ENCODE measurements around the gene CTNNA2.

CTNNA2 gene

DNA sequence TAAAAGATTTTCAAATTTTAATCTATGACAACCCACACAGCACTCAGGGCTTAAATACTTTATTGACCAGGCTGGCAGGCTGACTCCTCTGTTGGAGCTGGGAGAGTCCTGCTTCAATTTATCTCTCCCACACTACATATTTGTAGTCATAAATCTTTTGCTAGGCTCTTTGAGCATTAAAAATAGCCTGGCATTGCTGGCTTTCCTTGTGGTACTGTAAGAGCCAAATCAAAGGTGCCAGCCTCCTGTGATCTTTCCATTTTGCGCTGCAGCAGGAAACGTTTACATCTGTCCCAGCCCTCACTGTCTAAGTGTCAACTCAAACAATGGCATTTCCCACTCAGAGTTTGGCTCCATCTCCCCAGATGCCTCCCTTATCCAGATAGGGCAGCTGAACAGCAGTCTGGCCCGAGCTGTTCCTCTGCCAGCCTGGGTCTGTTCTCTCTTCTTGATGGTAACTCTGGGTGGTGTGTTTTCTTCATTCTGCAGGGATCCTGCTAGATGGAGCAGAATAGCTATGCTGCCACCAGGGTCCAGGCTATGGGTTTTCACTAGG lies 729.6 kb downstream of the CTNNA2 start:
- no peak for TF ChIP-seq POLR2AphosphoS5 (IDR thresholded peaks at IDR 0.05; ENCODE audit: low read depth, low read length)

DNA sequence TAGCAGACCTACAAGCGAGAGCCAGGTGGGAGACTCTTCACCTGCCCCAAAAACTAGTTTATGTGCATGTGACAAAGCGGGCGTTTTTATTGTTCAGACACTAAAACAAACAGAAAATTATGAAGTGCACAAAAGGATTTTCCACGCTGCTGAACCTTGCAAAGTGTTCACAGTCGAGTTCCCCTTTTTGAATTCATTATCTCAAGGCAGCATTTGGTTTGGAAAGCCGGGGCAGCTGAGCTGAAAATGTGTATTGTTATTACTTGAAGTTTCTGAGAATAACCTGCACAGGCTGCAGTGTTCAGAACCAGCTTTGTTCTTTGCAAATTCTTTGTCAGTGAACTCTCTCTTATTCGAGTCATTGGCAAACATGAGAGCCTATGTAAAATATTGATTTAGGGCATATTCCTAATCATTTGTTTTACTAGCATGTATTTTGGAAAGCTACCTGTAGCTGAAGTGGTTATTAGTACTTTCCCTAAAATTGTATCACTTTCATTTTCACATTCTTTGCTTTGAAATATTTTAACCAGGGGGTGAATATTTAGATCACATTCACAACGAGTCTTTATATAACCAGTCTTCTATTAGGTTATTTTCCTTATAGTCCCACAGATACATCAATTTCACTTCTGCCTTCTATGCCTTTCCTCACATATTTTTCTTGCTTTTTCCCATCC lies 732.2 kb downstream of the CTNNA2 start:
- TF ChIP-seq SIN3A (IDR thresholded peaks at IDR 0.05; ENCODE audit: borderline replicate concordance, insufficient read depth, low read length) (no peak), TAF1 (IDR thresholded peaks at IDR 0.05; ENCODE audit: borderline replicate concordance, insufficient read depth, low read length) (no peak), FOXP2 (optimal IDR thresholded peaks at IDR 0.05; ENCODE audit: borderline replicate concordance, extremely low read depth, extremely low read length, insufficient read depth) (no peak), POLR2AphosphoS5 (IDR thresholded peaks at IDR 0.05; ENCODE audit: low read depth, low read length) (no peak)
- TF ChIP-seq, protein P1, sequence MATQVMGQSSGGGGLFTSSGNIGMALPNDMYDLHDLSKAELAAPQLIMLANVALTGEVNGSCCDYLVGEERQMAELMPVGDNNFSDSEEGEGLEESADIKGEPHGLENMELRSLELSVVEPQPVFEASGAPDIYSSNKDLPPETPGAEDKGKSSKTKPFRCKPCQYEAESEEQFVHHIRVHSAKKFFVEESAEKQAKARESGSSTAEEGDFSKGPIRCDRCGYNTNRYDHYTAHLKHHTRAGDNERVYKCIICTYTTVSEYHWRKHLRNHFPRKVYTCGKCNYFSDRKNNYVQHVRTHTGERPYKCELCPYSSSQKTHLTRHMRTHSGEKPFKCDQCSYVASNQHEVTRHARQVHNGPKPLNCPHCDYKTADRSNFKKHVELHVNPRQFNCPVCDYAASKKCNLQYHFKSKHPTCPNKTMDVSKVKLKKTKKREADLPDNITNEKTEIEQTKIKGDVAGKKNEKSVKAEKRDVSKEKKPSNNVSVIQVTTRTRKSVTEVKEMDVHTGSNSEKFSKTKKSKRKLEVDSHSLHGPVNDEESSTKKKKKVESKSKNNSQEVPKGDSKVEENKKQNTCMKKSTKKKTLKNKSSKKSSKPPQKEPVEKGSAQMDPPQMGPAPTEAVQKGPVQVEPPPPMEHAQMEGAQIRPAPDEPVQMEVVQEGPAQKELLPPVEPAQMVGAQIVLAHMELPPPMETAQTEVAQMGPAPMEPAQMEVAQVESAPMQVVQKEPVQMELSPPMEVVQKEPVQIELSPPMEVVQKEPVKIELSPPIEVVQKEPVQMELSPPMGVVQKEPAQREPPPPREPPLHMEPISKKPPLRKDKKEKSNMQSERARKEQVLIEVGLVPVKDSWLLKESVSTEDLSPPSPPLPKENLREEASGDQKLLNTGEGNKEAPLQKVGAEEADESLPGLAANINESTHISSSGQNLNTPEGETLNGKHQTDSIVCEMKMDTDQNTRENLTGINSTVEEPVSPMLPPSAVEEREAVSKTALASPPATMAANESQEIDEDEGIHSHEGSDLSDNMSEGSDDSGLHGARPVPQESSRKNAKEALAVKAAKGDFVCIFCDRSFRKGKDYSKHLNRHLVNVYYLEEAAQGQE (IDR thresholded peaks at IDR 0.05; ENCODE audit: insufficient read depth in 1 of 2, low read depth in 2 of 2, low read length in 2 of 2) = no peak

DNA sequence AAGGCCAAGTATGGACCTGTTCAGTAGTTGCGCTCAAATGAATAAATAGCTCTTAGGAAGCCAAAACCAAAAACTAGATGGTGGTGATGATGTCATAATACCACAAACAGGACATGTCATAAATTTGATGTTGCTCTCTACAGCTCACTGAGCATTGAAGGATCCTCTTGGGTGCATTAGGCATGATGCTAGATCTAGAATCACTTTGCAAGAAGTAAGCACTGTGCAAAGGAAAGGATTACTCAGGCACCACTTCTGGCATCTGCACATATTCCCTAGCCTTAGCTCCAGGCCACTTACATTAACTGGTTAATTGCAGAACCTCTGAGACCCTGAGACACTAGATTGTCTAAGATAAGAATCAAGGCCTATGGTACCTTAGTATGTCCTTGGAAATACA lies 733.7 kb downstream of the CTNNA2 start:
- no peak for TF ChIP-seq TAF1 (IDR thresholded peaks at IDR 0.05; ENCODE audit: borderline replicate concordance, insufficient read depth, low read length)

DNA sequence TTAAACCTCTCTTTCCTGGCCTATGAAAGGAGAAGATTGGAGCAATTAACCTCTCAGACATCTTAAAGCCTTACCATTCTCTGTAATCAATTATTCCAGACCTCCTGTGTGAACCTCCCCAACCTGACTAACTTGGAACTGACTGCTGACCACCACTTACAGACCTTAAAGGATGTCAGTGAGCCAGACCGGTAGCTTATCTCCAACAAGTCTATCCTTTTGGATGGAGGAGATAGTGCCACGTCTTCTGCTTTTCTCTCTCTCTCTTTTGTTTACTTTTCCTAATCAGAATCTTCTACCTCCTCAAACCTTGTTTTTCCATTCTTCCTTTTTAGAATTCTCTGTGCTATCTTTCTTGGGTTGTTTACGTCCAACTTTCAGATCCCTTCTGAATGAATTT lies 734.5 kb downstream of the CTNNA2 start:
- no peak for TF ChIP-seq POLR2AphosphoS5 (IDR thresholded peaks at IDR 0.05; ENCODE audit: low read depth, low read length)
- TF ChIP-seq TAF1 (IDR thresholded peaks at IDR 0.05; ENCODE audit: borderline replicate concordance, insufficient read depth, low read length) = no peak
- no peak for TF ChIP-seq FOXP2 (optimal IDR thresholded peaks at IDR 0.05; ENCODE audit: borderline replicate concordance, extremely low read depth, extremely low read length, insufficient read depth)
- no peak for TF ChIP-seq SIN3A (IDR thresholded peaks at IDR 0.05; ENCODE audit: borderline replicate concordance, insufficient read depth, low read length)
- TF ChIP-seq, protein P1 (IDR thresholded peaks at IDR 0.05; ENCODE audit: insufficient read depth in 1 of 2, low read depth in 2 of 2, low read length in 2 of 2) = no peak

DNA sequence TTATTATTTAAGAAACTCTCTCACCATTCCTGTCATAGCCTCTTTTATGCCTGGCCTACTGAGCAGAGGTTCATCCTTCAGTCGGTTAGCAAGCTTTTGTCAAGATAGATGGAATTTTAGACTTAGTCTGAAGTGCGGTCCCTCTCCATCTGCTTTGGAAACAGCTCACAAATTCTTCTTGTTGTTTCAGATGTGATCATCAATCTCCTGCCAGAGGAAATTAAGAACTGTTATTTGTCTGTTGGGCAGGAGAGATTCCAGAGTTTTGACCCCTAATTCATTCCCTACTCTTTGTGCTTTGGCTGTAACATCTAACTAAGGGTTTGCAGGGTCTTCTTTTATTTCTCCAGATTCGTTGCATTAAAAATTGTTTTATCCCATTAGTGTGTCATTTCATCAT lies 735.3 kb downstream of the CTNNA2 start:
- no peak for TF ChIP-seq SIN3A (IDR thresholded peaks at IDR 0.05; ENCODE audit: borderline replicate concordance, insufficient read depth, low read length)
- TF ChIP-seq TAF1 (IDR thresholded peaks at IDR 0.05; ENCODE audit: borderline replicate concordance, insufficient read depth, low read length) = no peak
- no peak for TF ChIP-seq POLR2AphosphoS5 (IDR thresholded peaks at IDR 0.05; ENCODE audit: low read depth, low read length)
- TF ChIP-seq FOXP2 (optimal IDR thresholded peaks at IDR 0.05; ENCODE audit: borderline replicate concordance, extremely low read depth, extremely low read length, insufficient read depth) = no peak
- TF ChIP-seq, protein P1 (IDR thresholded peaks at IDR 0.05; ENCODE audit: insufficient read depth in 1 of 2, low read depth in 2 of 2, low read length in 2 of 2) = no peak

DNA sequence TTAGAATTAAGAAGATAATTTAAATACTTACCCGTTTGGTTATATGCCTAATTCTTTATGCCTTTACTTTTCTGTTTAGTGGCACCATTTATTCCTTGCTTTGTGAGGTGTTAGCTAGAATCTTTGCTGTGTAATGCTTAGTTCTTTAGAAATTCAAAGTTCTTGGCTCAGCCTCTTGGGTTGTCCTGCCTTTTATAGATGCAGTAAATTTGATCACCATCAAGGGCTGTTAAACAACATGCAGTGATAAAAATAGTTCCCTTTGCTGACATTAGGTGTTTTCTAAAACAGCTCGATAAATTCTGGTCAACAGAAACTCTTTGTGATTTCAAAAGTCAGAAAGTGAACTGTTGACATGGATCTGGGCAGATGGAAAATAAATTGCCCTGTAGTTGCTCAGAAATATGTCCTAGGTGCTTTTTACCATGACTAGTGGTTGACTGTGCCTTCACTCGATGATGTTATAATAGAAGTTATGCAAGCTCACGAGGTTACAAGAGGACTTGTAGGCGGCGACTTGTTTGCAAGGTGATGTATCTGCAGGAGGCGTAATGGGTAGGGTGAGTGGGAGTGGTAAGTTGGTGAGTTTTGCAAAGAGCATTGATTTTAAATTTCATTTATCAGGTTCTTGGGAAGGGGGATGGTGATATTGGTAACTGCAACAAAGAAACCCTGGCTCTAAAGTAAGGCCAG lies 739.6 kb downstream of the CTNNA2 start:
- TF ChIP-seq FOXP2 (optimal IDR thresholded peaks at IDR 0.05; ENCODE audit: borderline replicate concordance, extremely low read depth, extremely low read length, insufficient read depth) (no peak), TAF1 (IDR thresholded peaks at IDR 0.05; ENCODE audit: borderline replicate concordance, insufficient read depth, low read length) (no peak), SIN3A (IDR thresholded peaks at IDR 0.05; ENCODE audit: borderline replicate concordance, insufficient read depth, low read length) (no peak), POLR2AphosphoS5 (IDR thresholded peaks at IDR 0.05; ENCODE audit: low read depth, low read length) (no peak)
- TF ChIP-seq, protein P1 (IDR thresholded peaks at IDR 0.05; ENCODE audit: insufficient read depth in 1 of 2, low read depth in 2 of 2, low read length in 2 of 2) = no peak
